ENCODE measurements around the gene DTL. TPM values are rescaled to one million over a fixed set of nuclear protein-coding genes. Genes with fewer than 3 reads are reported as not detected.

DTL gene
- polyA plus RNA-seq, 1 experiment = 8.3 TPM

GRCh38 chr1:212152869-212153268, 117.3 kb downstream of the DTL start:
- ChIA-PET POLR2A (no interaction called here), CTCF (interaction anchor here (1.2 kb wide), 1 partner anchor 9 kb away, joined by 5 read pairs; no protein-coding TSS in a partner anchor)
- Histone ChIP-seq H3K36me3 (ENCODE audit: control insufficient read depth, insufficient read depth, low read length) (no peaks in the 10 kb centered on the region), H3K4me3 (ENCODE audit: low read depth, low read length) (no peak overlapping the region), H3K27me3 (ENCODE audit: control insufficient read depth, insufficient read depth, low read length) (no peaks in the 10 kb centered on the region)
- TF ChIP-seq CTCF (IDR thresholded peaks at IDR 0.05; ENCODE audit: insufficient read depth, low read depth, low read length) = no peak
- DNase-seq (ENCODE audit: low read depth) = no peak

- ChIA-PET CTCF (interaction anchor here (1.2 kb wide), 1 partner anchor 9 kb away, joined by 5 read pairs; no protein-coding TSS in a partner anchor), POLR2A (no interaction called here)
- Histone ChIP-seq H3K27me3 (ENCODE audit: control insufficient read depth, insufficient read depth, low read length) (no peaks in the 10 kb centered on the region), H3K36me3 (ENCODE audit: control insufficient read depth, insufficient read depth, low read length) (no peaks in the 10 kb centered on the region), H3K4me3 (ENCODE audit: low read depth, low read length) (no peak overlapping the region)
- no peak for DNase-seq (ENCODE audit: low read depth)
- TF ChIP-seq CTCF (IDR thresholded peaks at IDR 0.05; ENCODE audit: insufficient read depth, low read depth, low read length) = no peak
Measured at GRCh38 chr1:212153635-212154034, 118.1 kb downstream of the DTL start.

Small RNA genes within 50 kb of the gene (small RNA-seq; reads per million reads assigned to genes)
- not detected for gene MIR3122 (ENCODE audit: insufficient read length, low read depth, low replicate concordance)
- not detected for gene RF00568 (ENCODE audit: insufficient read length, low read depth, low replicate concordance)
- gene RN7SKP98 (ENCODE audit: insufficient read length, low read depth, low replicate concordance) = not detected

Other genes with a start within 250 kb of the DTL start
- 7.7 and 14.4 TPM in 2 replicates for gene LPGAT1, start 205.0 kb upstream of the DTL start, polyA plus RNA-seq (2011; rRNA removed)
- 11.6 and 18.4 TPM in 2 replicates for gene INTS7, start 191 bp upstream of the DTL start, polyA plus RNA-seq (2011; rRNA removed)
- gene PPP2R5A, start 249.7 kb downstream of the DTL start, polyA plus RNA-seq (2011; rRNA removed) = 10.2 and 18.3 TPM in 2 replicates

All from BJ (cell line).